Calu3 (cell line): ENCODE data around the gene CTXN1. TPM values are rescaled to one million over a fixed set of nuclear protein-coding genes. Genes with fewer than 3 reads are reported as not detected.
A peak's percentile ranks its signal among the peaks of the same experiment; 100 is the strongest.

Experiments
- BruUV-seq: library from RNA; stranded (reverse); fragments of 400-500 nt; replicated peaks from 2 replicates; lab custom pipeline; 2021; lab: Mats Ljungman, UMichigan
- CTCF ChIA-PET: fragments of 300-600 bp; sonication (Branson Sonifier 250); formaldehyde crosslinking; loops from one replicate; lab custom pipeline; 2022; ENCODE audit warnings: antibody characterized with exemption; lab: Charles Lee
- DNase-seq: peaks from one replicate; pipeline ENCODE4 v3.0.0; 2022
- H3K27ac Mint-ChIP-seq: one replicate; pipeline ENCODE4 v1.8.0; 2022; ENCODE audit warnings: mixed read lengths; ENCODE audit not compliant: unreplicated experiment
- H3K27me3 Mint-ChIP-seq: one replicate; pipeline ENCODE4 v1.8.0; 2022; ENCODE audit warnings: mixed read lengths; ENCODE audit not compliant: unreplicated experiment
- H3K36me3 Mint-ChIP-seq: one replicate; pipeline ENCODE4 v1.8.0; 2022; ENCODE audit warnings: mild to moderate bottlenecking, moderate library complexity, mixed read lengths; ENCODE audit not compliant: insufficient read depth, unreplicated experiment
- H3K4me1 Mint-ChIP-seq: one replicate; pipeline ENCODE4 v1.8.0; 2022; ENCODE audit warnings: mild to moderate bottlenecking, low read depth, mixed read lengths; ENCODE audit not compliant: unreplicated experiment
- H3K4me3 Mint-ChIP-seq: one replicate; pipeline ENCODE4 v1.8.0; 2022; ENCODE audit warnings: mild to moderate bottlenecking, low read depth, moderate library complexity, mixed read lengths; ENCODE audit not compliant: unreplicated experiment
- H3K9me3 Mint-ChIP-seq: one replicate; pipeline ENCODE4 v1.8.0; 2022; ENCODE audit warnings: low read depth, mixed read lengths; ENCODE audit not compliant: unreplicated experiment
- intact Hi-C: fragments of 100-400 bp; cut with micrococcal nuclease; formaldehyde crosslinking; loops from one replicate; pipeline ENCODE4 v1.10.0; 2022; ENCODE audit not compliant: unreplicated experiment
- total RNA-seq: library from RNA; stranded (reverse); gene quantifications from 2 replicates; pipeline ENCODE4 v1.2.3, GENCODE V29; 2022
- TF ChIP-seq, protein P1 (sequence below): fragments of 200-600 bp; IDR thresholded peaks from one replicate; pipeline ENCODE4 v1.8.0; 2022; ENCODE audit warnings: antibody characterized with exemption; ENCODE audit not compliant: unreplicated experiment

CTXN1 gene
- total RNA-seq, 1 experiment from 2014 or later: 12.2 TPM

GRCh38 chr19:7921967-7922835 lies 3.7 kb downstream of the CTXN1 start:
- BruUV-seq: no TSS peak
- no peak overlapping the region for H3K27ac Mint-ChIP-seq

DNA sequence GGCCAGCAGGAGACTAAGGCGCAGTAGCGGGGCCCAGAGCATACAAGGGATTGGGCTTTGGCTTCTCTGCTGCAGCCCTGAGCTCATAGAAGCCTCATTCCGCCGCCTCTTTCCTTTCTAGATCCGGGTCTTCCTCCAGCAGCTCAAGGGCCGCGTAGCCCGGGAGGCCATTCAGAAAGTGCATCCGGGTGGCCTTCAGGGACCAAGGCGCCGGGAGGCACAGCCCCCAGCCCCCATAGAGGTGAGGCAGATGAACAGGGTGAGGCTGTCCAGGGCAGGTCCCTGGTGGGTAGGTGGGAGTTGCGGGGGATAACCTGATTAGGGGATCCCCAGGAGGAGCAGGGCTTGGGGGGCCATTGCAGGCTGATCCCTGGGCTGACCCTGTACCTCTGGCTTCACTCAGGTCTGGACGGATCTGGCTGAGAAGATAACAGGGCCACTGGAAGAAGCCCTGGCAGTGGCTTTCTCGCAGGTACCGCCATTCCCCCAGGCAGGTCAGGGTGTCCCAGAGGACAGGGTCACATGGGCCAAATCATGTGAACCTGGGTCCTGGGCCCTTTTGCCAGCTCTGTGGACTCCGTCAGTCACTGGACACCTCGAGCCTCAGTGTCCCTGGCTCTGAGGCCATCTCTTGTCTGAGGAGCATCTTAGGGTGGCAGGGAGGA lies 4.5 kb downstream of the CTXN1 start:
- H3K27ac Mint-ChIP-seq: peak overlapping the region; percentile 39
- H3K9me3 Mint-ChIP-seq: no peaks in the 10 kb centered on the region
- TF ChIP-seq, protein P1, sequence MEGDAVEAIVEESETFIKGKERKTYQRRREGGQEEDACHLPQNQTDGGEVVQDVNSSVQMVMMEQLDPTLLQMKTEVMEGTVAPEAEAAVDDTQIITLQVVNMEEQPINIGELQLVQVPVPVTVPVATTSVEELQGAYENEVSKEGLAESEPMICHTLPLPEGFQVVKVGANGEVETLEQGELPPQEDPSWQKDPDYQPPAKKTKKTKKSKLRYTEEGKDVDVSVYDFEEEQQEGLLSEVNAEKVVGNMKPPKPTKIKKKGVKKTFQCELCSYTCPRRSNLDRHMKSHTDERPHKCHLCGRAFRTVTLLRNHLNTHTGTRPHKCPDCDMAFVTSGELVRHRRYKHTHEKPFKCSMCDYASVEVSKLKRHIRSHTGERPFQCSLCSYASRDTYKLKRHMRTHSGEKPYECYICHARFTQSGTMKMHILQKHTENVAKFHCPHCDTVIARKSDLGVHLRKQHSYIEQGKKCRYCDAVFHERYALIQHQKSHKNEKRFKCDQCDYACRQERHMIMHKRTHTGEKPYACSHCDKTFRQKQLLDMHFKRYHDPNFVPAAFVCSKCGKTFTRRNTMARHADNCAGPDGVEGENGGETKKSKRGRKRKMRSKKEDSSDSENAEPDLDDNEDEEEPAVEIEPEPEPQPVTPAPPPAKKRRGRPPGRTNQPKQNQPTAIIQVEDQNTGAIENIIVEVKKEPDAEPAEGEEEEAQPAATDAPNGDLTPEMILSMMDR: no peak
- CTCF ChIA-PET: interaction anchor here (0.6 to 2.3 kb wide), 6 partner anchors 8 to 353 kb away, joined by 3 to 18 read pairs (median 10); partner anchors contain the start of gene TIMM44
- H3K4me3 Mint-ChIP-seq: peak overlapping the region; percentile 76
- H3K36me3 Mint-ChIP-seq: peaks cover 37% of the 10 kb centered on the region
- H3K27me3 Mint-ChIP-seq: no peaks in the 10 kb centered on the region
- no peak for DNase-seq
- intact Hi-C loops: no loop called here
- BruUV-seq: TSS peak; percentile 70
- H3K4me1 Mint-ChIP-seq: peaks cover 8% of the 10 kb centered on the region

More at GRCh38 chr19:7921967-7922835, 3.7 kb downstream of the CTXN1 start:
- TF ChIP-seq, protein P1: no peak
- CTCF ChIA-PET: no interaction called here
- no peak for DNase-seq
- no peak overlapping the region for H3K4me3 Mint-ChIP-seq
- H3K27me3 Mint-ChIP-seq: no peaks in the 10 kb centered on the region
- intact Hi-C loops: no loop called here
- H3K9me3 Mint-ChIP-seq: no peaks in the 10 kb centered on the region
- peaks cover 42% of the 10 kb centered on the region for H3K36me3 Mint-ChIP-seq
- H3K4me1 Mint-ChIP-seq: peaks cover 8% of the 10 kb centered on the region

DNA sequence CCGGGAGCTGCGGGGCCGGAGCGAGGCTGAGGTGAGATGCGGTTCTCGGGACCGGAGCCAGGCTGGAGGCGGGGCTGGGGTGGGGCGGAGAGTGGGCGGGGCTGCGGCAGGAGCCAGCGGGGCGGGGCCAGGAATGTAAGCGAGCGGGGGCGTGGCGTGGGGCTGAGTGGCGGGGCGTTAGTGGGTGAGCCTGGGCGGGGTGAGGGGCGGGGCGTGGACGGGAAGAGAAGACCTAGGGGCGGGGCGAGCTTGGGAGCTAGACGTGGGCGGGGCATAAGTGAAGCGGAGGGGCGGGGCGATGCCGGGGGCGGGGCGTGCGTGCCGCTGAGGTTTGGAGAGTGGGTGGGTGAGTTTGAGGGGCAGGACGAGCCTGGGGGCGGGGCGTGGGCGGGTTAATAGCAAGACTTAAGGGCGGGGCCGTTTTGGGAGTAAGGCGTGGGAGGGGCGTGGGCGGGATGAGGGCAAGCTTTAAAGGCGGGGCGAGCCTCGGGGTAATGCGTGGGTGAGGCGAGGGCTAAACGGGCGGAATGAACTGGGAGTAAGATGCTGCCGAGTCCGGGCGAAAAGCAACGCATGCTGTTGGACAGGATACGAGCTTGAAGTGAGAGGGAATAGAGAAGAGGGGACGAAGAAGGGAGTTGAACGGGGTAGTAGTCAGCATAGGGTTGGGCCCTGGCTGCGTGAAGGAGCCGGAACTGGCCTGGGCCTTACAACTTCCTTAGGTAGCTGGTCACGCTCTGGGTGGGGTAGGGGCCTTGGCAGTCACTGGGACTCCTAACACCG lies 5.2 kb downstream of the CTXN1 start:
- DNase-seq: peak; percentile 93
- TF ChIP-seq, protein P1: no peak
- intact Hi-C loops: no loop called here
- Mint-ChIP-seq H3K27me3 (no peaks in the 10 kb centered on the region), H3K9me3 (no peaks in the 10 kb centered on the region), H3K27ac (peak overlapping the region; percentile 39), H3K36me3 (peaks cover 32% of the 10 kb centered on the region), H3K4me1 (peaks cover 8% of the 10 kb centered on the region), H3K4me3 (peak overlapping the region; percentile 76)
- CTCF ChIA-PET: interaction anchor here (0.6 to 2.3 kb wide), 13 partner anchors 8 to 1390 kb away, joined by 3 to 18 read pairs (median 8); partner anchors contain the start of genes LRRC8E, TIMM44 and TNFSF9
- no TSS peak for BruUV-seq
